Esophagus muscularis mucosa (tissue), 3 donors: Measurements from ENCODE around the gene CTXN3.

Experiments
- POLR2A ChIP-seq: fragments of 450-650 bp; IDR thresholded peaks from one replicate; pipeline ENCODE4 v1.6.1; 2017; ENCODE audit warnings: antibody characterized with exemption, moderate library complexity, mild to moderate bottlenecking, low read depth
- POLR2AphosphoS5 ChIP-seq, 2 donors: sonication (generic); formaldehyde crosslinking; IDR thresholded peaks; one replicate each; pipeline ENCODE4 v1.6.1; 2017; ENCODE audit warnings: antibody characterized with exemption in 2 of 2
- TF ChIP-seq, protein P1 (sequence below), 3 experiments: fragments of 200-600 bp in 2 of 3; fragments of 450-650 bp in 1 of 3; sonication (generic) in 2 of 3; IDR thresholded peaks; one replicate each; pipeline ENCODE4 v1.5.1; 2017 to 2019; ENCODE audit warnings: antibody characterized with exemption in 3 of 3, mild to moderate bottlenecking in 2 of 3, moderate library complexity in 1 of 3

- TF ChIP-seq, protein P1, sequence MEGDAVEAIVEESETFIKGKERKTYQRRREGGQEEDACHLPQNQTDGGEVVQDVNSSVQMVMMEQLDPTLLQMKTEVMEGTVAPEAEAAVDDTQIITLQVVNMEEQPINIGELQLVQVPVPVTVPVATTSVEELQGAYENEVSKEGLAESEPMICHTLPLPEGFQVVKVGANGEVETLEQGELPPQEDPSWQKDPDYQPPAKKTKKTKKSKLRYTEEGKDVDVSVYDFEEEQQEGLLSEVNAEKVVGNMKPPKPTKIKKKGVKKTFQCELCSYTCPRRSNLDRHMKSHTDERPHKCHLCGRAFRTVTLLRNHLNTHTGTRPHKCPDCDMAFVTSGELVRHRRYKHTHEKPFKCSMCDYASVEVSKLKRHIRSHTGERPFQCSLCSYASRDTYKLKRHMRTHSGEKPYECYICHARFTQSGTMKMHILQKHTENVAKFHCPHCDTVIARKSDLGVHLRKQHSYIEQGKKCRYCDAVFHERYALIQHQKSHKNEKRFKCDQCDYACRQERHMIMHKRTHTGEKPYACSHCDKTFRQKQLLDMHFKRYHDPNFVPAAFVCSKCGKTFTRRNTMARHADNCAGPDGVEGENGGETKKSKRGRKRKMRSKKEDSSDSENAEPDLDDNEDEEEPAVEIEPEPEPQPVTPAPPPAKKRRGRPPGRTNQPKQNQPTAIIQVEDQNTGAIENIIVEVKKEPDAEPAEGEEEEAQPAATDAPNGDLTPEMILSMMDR (IDR thresholded peaks at IDR 0.05): no peak
- no peak for TF ChIP-seq POLR2A
- peak in 1 of 2 donors; percentile 19 for TF ChIP-seq POLR2AphosphoS5 (IDR thresholded peaks at IDR 0.05)
Observed at GRCh38 chr5:127647361-127647958, 1.4 kb upstream of the CTXN3 start.
